GM23338 (cell line): ENCODE results near the gene NDUFS5.

Source experiments
- CREB1 ChIP-seq: fragments of 250-450 bp; sonication (Bioruptor Pico); IDR thresholded peaks from 2 replicates; pipeline ENCODE4 v1.5.0; 2020; ENCODE audit warnings: low read depth, mild to moderate bottlenecking, moderate library complexity
- CTCF ChIP-seq, 2 experiments: fragments of 200-600 bp in 1 of 2; sonication (generic) in 1 of 2; conservative IDR thresholded peaks; 2 replicates each; pipeline versions ENCODE4 v1.5.1 to v1.6.1; 2016 to 2017; ENCODE audit warnings: antibody characterized with exemption in 2 of 2, low read depth in 2 of 2, mild to moderate bottlenecking in 2 of 2, moderate library complexity in 1 of 2
- ETS1 ChIP-seq: IDR thresholded peaks from 2 replicates; pipeline ENCODE4 v1.6.1; 2016; ENCODE audit warnings: antibody characterized with exemption
- EZH2 ChIP-seq: fragments of 200-600 bp; sonication (generic); IDR thresholded peaks from one replicate; pipeline ENCODE4 v1.8.0; 2017; ENCODE audit warnings: antibody characterized with exemption, mild to moderate bottlenecking, low read depth; ENCODE audit not compliant: unreplicated experiment
- EZH2phosphoT487 ChIP-seq: fragments of 200-600 bp; sonication (generic); IDR thresholded peaks from one replicate; pipeline ENCODE4 v1.8.1; 2018; ENCODE audit warnings: antibody characterized with exemption; ENCODE audit not compliant: unreplicated experiment
- JUNB ChIP-seq: IDR thresholded peaks from one replicate; pipeline ENCODE4 v1.6.1; 2016; ENCODE audit warnings: antibody characterized with exemption; ENCODE audit not compliant: unreplicated experiment
- NANOG ChIP-seq: IDR thresholded peaks from 2 replicates; pipeline ENCODE4 v1.6.1; 2016; ENCODE audit warnings: antibody characterized with exemption, borderline replicate concordance
- POLR2AphosphoS5 ChIP-seq: IDR thresholded peaks from 2 replicates; pipeline ENCODE4 v1.6.1; 2016; ENCODE audit warnings: antibody characterized with exemption, low read depth
- STAT1 ChIP-seq: IDR thresholded peaks from one replicate; pipeline ENCODE4 v1.6.1; 2016; ENCODE audit warnings: antibody characterized with exemption; ENCODE audit not compliant: unreplicated experiment
- ZNF114 ChIP-seq: fragments of 250-450 bp; sonication (Bioruptor Pico); IDR thresholded peaks from 2 replicates; pipeline ENCODE4 v1.5.0; 2020; ENCODE audit warnings: mild to moderate bottlenecking, moderate library complexity
- TF ChIP-seq, protein P1 (sequence below): IDR thresholded peaks from one replicate; pipeline ENCODE4 v1.6.1; 2018; ENCODE audit warnings: antibody characterized with exemption; ENCODE audit not compliant: unreplicated experiment
- TF ChIP-seq, protein P2 (sequence below): fragments of 250-450 bp; sonication (Bioruptor Pico); IDR thresholded peaks from 2 replicates; pipeline ENCODE4 v1.5.0; 2020; ENCODE audit warnings: mild to moderate bottlenecking, moderate library complexity

DNA sequence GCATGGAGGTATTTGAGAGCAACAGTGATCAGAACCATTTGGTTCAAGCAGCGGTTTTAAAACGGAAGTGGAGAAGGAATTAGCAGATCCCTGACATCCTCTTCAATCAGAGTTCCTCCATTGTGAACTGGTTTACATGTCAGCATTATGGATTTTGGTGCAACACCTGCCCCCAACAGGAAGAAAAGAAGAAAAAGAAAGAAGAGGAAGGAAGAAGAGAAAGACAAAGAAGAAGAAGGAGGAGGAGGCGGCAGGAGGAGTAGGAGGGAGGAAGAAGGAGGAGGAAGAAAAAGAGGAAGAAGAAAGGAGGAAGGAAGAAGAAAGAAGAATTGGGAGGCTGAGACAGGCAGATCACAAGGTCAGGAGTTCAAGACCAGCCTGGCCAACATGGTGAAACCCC is 17.4 kb downstream of the NDUFS5 start:
- no peak for TF ChIP-seq EZH2
- no peak for TF ChIP-seq CTCF (conservative IDR thresholded peaks at IDR 0.05; ENCODE audit: low read depth in 2 of 2)
- TF ChIP-seq POLR2AphosphoS5, result no peak
- TF ChIP-seq, protein P1, sequence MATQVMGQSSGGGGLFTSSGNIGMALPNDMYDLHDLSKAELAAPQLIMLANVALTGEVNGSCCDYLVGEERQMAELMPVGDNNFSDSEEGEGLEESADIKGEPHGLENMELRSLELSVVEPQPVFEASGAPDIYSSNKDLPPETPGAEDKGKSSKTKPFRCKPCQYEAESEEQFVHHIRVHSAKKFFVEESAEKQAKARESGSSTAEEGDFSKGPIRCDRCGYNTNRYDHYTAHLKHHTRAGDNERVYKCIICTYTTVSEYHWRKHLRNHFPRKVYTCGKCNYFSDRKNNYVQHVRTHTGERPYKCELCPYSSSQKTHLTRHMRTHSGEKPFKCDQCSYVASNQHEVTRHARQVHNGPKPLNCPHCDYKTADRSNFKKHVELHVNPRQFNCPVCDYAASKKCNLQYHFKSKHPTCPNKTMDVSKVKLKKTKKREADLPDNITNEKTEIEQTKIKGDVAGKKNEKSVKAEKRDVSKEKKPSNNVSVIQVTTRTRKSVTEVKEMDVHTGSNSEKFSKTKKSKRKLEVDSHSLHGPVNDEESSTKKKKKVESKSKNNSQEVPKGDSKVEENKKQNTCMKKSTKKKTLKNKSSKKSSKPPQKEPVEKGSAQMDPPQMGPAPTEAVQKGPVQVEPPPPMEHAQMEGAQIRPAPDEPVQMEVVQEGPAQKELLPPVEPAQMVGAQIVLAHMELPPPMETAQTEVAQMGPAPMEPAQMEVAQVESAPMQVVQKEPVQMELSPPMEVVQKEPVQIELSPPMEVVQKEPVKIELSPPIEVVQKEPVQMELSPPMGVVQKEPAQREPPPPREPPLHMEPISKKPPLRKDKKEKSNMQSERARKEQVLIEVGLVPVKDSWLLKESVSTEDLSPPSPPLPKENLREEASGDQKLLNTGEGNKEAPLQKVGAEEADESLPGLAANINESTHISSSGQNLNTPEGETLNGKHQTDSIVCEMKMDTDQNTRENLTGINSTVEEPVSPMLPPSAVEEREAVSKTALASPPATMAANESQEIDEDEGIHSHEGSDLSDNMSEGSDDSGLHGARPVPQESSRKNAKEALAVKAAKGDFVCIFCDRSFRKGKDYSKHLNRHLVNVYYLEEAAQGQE, result no peak
- no peak for TF ChIP-seq JUNB
- no peak for TF ChIP-seq EZH2phosphoT487
- no peak for TF ChIP-seq NANOG
- no peak for TF ChIP-seq ETS1
- TF ChIP-seq CREB1 (CRISPR knock-in tag), result no peak
- TF ChIP-seq STAT1, result no peak
- no peak for TF ChIP-seq ZNF114
- TF ChIP-seq, protein P2, sequence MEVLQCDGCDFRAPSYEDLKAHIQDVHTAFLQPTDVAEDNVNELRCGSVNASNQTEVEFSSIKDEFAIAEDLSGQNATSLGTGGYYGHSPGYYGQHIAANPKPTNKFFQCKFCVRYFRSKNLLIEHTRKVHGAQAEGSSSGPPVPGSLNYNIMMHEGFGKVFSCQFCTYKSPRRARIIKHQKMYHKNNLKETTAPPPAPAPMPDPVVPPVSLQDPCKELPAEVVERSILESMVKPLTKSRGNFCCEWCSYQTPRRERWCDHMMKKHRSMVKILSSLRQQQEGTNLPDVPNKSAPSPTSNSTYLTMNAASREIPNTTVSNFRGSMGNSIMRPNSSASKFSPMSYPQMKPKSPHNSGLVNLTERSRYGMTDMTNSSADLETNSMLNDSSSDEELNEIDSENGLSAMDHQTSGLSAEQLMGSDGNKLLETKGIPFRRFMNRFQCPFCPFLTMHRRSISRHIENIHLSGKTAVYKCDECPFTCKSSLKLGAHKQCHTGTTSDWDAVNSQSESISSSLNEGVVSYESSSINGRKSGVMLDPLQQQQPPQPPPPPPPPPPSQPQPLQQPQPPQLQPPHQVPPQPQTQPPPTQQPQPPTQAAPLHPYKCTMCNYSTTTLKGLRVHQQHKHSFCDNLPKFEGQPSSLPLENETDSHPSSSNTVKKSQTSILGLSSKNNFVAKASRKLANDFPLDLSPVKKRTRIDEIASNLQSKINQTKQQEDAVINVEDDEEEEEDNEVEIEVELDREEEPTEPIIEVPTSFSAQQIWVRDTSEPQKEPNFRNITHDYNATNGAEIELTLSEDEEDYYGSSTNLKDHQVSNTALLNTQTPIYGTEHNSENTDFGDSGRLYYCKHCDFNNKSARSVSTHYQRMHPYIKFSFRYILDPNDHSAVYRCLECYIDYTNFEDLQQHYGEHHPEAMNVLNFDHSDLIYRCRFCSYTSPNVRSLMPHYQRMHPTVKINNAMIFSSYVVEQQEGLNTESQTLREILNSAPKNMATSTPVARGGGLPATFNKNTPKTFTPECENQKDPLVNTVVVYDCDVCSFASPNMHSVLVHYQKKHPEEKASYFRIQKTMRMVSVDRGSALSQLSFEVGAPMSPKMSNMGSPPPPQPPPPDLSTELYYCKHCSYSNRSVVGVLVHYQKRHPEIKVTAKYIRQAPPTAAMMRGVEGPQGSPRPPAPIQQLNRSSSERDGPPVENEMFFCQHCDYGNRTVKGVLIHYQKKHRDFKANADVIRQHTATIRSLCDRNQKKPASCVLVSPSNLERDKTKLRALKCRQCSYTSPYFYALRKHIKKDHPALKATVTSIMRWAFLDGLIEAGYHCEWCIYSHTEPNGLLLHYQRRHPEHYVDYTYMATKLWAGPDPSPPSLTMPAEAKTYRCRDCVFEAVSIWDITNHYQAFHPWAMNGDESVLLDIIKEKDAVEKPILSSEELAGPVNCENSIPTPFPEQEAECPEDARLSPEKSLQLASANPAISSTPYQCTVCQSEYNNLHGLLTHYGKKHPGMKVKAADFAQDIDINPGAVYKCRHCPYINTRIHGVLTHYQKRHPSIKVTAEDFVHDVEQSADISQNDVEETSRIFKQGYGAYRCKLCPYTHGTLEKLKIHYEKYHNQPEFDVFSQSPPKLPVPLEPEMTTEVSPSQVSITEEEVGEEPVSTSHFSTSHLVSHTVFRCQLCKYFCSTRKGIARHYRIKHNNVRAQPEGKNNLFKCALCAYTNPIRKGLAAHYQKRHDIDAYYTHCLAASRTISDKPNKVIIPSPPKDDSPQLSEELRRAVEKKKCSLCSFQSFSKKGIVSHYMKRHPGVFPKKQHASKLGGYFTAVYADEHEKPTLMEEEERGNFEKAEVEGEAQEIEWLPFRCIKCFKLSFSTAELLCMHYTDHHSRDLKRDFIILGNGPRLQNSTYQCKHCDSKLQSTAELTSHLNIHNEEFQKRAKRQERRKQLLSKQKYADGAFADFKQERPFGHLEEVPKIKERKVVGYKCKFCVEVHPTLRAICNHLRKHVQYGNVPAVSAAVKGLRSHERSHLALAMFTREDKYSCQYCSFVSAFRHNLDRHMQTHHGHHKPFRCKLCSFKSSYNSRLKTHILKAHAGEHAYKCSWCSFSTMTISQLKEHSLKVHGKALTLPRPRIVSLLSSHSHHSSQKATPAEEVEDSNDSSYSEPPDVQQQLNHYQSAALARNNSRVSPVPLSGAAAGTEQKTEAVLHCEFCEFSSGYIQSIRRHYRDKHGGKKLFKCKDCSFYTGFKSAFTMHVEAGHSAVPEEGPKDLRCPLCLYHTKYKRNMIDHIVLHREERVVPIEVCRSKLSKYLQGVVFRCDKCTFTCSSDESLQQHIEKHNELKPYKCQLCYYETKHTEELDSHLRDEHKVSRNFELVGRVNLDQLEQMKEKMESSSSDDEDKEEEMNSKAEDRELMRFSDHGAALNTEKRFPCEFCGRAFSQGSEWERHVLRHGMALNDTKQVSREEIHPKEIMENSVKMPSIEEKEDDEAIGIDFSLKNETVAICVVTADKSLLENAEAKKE, result no peak
